GM23338 (cell line): ENCODE data around the gene C1QTNF7. TPM values are rescaled to one million over a fixed set of nuclear protein-coding genes. Genes with fewer than 3 reads are reported as not detected.

ENCODE experiments used
- ATAC-seq: fragments of 200-7000 bp; cut with Tn5 transposase; 3 replicates; pipeline ENCODE4 v1.9.1; 2020
- DNase-seq: peaks from one replicate; pipeline ENCODE4 v3.0.0-alpha.2; 2015; ENCODE audit warnings: low spot score
- H2AFZ ChIP-seq: fragments of 200-600 bp; sonication (generic); 2 replicates; pipeline ENCODE4 v1.8.0; 2016; ENCODE audit warnings: antibody characterized with exemption, mild to moderate bottlenecking, moderate library complexity
- H3F3A ChIP-seq: fragments of 200-600 bp; sonication (generic); replicated peaks from 2 replicates; pipeline ENCODE4 v1.8.0; 2017; ENCODE audit warnings: antibody characterized with exemption, mixed run types, low read depth
- H3K27ac ChIP-seq: fragments of 200-600 bp; sonication (generic); 2 replicates; pipeline ENCODE4 v1.6.1; 2016; ENCODE audit warnings: low read depth
- H3K27me3 ChIP-seq: fragments of 200-600 bp; sonication (generic); 2 replicates; pipeline ENCODE4 v1.8.0; 2016; ENCODE audit warnings: mild to moderate bottlenecking, mixed run types, moderate library complexity; ENCODE audit not compliant: insufficient read depth
- H3K36me3 ChIP-seq: fragments of 200-600 bp; sonication (generic); 2 replicates; pipeline ENCODE4 v1.8.0; 2016; ENCODE audit warnings: mild to moderate bottlenecking; ENCODE audit not compliant: insufficient read depth
- H3K4me1 ChIP-seq: fragments of 200-600 bp; sonication (generic); 2 replicates; pipeline ENCODE4 v1.8.0; 2016; ENCODE audit warnings: mild to moderate bottlenecking, moderate library complexity; ENCODE audit not compliant: insufficient read depth
- H3K4me2 ChIP-seq: fragments of 200-600 bp; sonication (generic); 2 replicates; pipeline ENCODE4 v1.7.1; 2017; ENCODE audit warnings: mixed run types
- H3K4me3 ChIP-seq: fragments of 200-600 bp; sonication (generic); 2 replicates; pipeline ENCODE4 v1.6.1; 2016; ENCODE audit warnings: mixed run types
- H3K79me2 ChIP-seq: fragments of 200-600 bp; sonication (generic); replicated peaks from 2 replicates; pipeline ENCODE4 v1.8.0; 2017; ENCODE audit warnings: mild to moderate bottlenecking; ENCODE audit not compliant: insufficient read depth
- H3K9me2 ChIP-seq: fragments of 200-600 bp; sonication (generic); 2 replicates; pipeline ENCODE4 v1.8.0; 2017; ENCODE audit not compliant: insufficient read depth
- H4K20me1 ChIP-seq: fragments of 200-600 bp; sonication (generic); replicated peaks from 2 replicates; pipeline ENCODE4 v1.8.0; 2017; ENCODE audit warnings: mild to moderate bottlenecking; ENCODE audit not compliant: insufficient read depth
- H3K27ac Mint-ChIP-seq: 2 replicates; pipeline ENCODE4 v1.8.0; 2020; ENCODE audit warnings: inconsistent platforms, mild to moderate bottlenecking, moderate library complexity, mixed read lengths
- H3K27me3 Mint-ChIP-seq: 3 replicates; pipeline ENCODE4 v1.8.0; 2022; ENCODE audit warnings: low read depth, mild to moderate bottlenecking, moderate library complexity, mixed read lengths, inconsistent platforms; ENCODE audit not compliant: insufficient read depth, poor library complexity
- H3K36me3 Mint-ChIP-seq: 3 replicates; pipeline ENCODE4 v1.8.0; 2021; ENCODE audit warnings: low read depth, mild to moderate bottlenecking, inconsistent platforms, moderate library complexity, mixed read lengths
- H3K4me1 Mint-ChIP-seq: 3 replicates; pipeline ENCODE4 v1.8.0; 2020; ENCODE audit warnings: mild to moderate bottlenecking, inconsistent platforms, mixed read lengths
- H3K4me3 Mint-ChIP-seq: 3 replicates; pipeline ENCODE4 v1.8.0; 2021; ENCODE audit warnings: moderate library complexity, mild to moderate bottlenecking, inconsistent platforms, mixed read lengths
- H3K9me3 Mint-ChIP-seq: 3 replicates; pipeline ENCODE4 v1.8.0; 2020; ENCODE audit warnings: moderate library complexity, mild to moderate bottlenecking, inconsistent platforms, mixed read lengths
- EZH2phosphoT487 ChIP-seq: fragments of 200-600 bp; sonication (generic); IDR thresholded peaks from one replicate; pipeline ENCODE4 v1.8.1; 2018; ENCODE audit warnings: antibody characterized with exemption; ENCODE audit not compliant: unreplicated experiment
- NANOG ChIP-seq: IDR thresholded peaks from 2 replicates; pipeline ENCODE4 v1.6.1; 2016; ENCODE audit warnings: antibody characterized with exemption, borderline replicate concordance
- ZNF462 ChIP-seq: fragments of 250-450 bp; sonication (Bioruptor Pico); IDR thresholded peaks from 2 replicates; pipeline ENCODE4 v1.5.0; 2020; ENCODE audit warnings: mild to moderate bottlenecking, moderate library complexity
- polyA plus RNA-seq: library from polyadenylated mRNA; unstranded; fragments of >200 nt; fragmentation: Nextera tagmentation; extraction: Ambion mirVana; gene quantifications from 2 replicates; pipeline ENCODE4 v1.2.1, GENCODE V29; 2016
- total RNA-seq: library from RNA; depleted of rRNA; stranded (reverse); fragments of >200 nt; shearing (Covaris generic); gene quantifications from 2 replicates; pipeline ENCODE4 v1.2.3, GENCODE V29; 2014
- TF ChIP-seq, protein P1 (sequence below), 2 experiments: fragments of 200-600 bp in 1 of 2; sonication (generic) in 1 of 2; conservative IDR thresholded peaks; 2 replicates each; pipeline versions ENCODE4 v1.5.1 to v1.6.1; 2016 to 2017; ENCODE audit warnings: antibody characterized with exemption in 2 of 2, low read depth in 2 of 2, mild to moderate bottlenecking in 2 of 2, moderate library complexity in 1 of 2

Gene C1QTNF7
- total and polyA plus RNA-seq, 2 experiments from 2014 or later, result not detected

GRCh38 chr4:15390494-15390893, 37.3 kb upstream of the C1QTNF7 start:
- Histone ChIP-seq H4K20me1 (no peaks in the 10 kb centered on the region), H3F3A (no peaks in the 10 kb centered on the region), H3K4me3 (no peak overlapping the region), H3K4me1 (no peaks in the 10 kb centered on the region), H3K36me3 (no peaks in the 10 kb centered on the region), H3K27me3 (no peaks in the 10 kb centered on the region), H3K9me2 (peaks cover 26% of the 10 kb centered on the region; the same call in 1 of the 2 replicates), H2AFZ (no peak overlapping the region), H3K4me2 (no peak overlapping the region), H3K79me2 (no peaks in the 10 kb centered on the region), H3K27ac (no peak overlapping the region)
- H3K27ac Mint-ChIP-seq, result no peak overlapping the region
- DNase-seq, result no peak
- no peaks in the 10 kb centered on the region for H3K9me3 Mint-ChIP-seq
- no peak overlapping the region for H3K4me3 Mint-ChIP-seq
- H3K27me3 Mint-ChIP-seq, result peaks cover 2% of the 10 kb centered on the region
- H3K36me3 Mint-ChIP-seq, result no peaks in the 10 kb centered on the region
- TF ChIP-seq ZNF462 (CRISPR knock-in tag), result no peak
- TF ChIP-seq NANOG, result no peak
- no peak for ATAC-seq
- peaks cover 5% of the 10 kb centered on the region; the same call in 2 of the 3 replicates for H3K4me1 Mint-ChIP-seq

DNA sequence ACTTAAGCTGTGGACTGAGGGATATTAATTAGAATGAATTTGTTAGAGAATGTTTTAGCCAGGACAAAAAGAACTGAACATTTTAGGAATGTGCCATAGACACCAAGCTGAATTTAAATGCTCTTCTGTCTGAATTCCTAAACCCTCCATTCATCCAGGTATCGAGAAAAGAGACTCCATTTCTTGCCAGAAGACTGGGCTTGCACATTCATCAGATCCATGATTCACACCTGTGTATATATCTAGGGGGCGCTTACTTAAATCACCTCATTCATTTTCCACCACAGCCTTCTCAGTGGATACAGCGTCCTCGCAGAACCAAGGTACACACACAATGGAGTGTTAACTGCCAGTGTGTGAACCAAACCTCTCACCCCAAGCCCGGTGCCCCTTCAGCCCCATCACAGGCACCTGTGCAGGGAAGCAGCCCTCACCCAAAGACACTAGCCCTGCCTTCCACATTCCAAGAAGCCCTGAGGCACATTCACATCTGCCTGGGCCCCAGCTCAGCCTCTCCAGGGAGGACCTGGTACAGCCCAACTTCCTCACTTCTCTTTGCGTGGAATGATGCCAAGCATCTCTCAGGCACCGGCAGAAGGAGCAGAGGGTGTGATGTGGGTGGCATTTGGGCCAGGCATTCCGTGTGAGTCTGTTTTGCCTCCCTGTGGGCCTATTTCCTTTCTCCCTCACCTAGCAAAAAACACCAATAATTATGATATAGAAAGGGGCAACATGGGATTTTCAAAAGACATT, 35.6 kb upstream of the C1QTNF7 start:
- no peak for ATAC-seq

More for the DNA sequence above, 35.6 kb upstream of the C1QTNF7 start:
- Histone ChIP-seq H4K20me1 (no peaks in the 10 kb centered on the region), H3K79me2 (no peaks in the 10 kb centered on the region), H3K4me3 (no peak overlapping the region), H3K27ac (no peak overlapping the region), H3K9me2 (peaks cover 19% of the 10 kb centered on the region; the same call in 1 of the 2 replicates), H3K36me3 (no peaks in the 10 kb centered on the region), H3K4me2 (no peak overlapping the region), H3K27me3 (no peaks in the 10 kb centered on the region), H2AFZ (no peak overlapping the region), H3F3A (no peaks in the 10 kb centered on the region), H3K4me1 (no peaks in the 10 kb centered on the region)
- peaks cover 8% of the 10 kb centered on the region; the same call in 2 of the 3 replicates for H3K4me1 Mint-ChIP-seq
- no peak for DNase-seq
- no peak overlapping the region for H3K4me3 Mint-ChIP-seq
- H3K36me3 Mint-ChIP-seq, result no peaks in the 10 kb centered on the region
- H3K27me3 Mint-ChIP-seq, result peaks cover 5% of the 10 kb centered on the region
- H3K9me3 Mint-ChIP-seq, result no peaks in the 10 kb centered on the region
- TF ChIP-seq EZH2phosphoT487, result no peak
- TF ChIP-seq, protein P1, sequence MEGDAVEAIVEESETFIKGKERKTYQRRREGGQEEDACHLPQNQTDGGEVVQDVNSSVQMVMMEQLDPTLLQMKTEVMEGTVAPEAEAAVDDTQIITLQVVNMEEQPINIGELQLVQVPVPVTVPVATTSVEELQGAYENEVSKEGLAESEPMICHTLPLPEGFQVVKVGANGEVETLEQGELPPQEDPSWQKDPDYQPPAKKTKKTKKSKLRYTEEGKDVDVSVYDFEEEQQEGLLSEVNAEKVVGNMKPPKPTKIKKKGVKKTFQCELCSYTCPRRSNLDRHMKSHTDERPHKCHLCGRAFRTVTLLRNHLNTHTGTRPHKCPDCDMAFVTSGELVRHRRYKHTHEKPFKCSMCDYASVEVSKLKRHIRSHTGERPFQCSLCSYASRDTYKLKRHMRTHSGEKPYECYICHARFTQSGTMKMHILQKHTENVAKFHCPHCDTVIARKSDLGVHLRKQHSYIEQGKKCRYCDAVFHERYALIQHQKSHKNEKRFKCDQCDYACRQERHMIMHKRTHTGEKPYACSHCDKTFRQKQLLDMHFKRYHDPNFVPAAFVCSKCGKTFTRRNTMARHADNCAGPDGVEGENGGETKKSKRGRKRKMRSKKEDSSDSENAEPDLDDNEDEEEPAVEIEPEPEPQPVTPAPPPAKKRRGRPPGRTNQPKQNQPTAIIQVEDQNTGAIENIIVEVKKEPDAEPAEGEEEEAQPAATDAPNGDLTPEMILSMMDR (conservative IDR thresholded peaks at IDR 0.05; ENCODE audit: low read depth in 2 of 2), result peak in 1 of 2 experiments; percentile 11; a peak in 1 of 4 replicates
- no peak overlapping the region for H3K27ac Mint-ChIP-seq
